SU-DHL-6 (cell line): Measurements from ENCODE around the gene CCNL2.
"Not testable (repeated sequence)": the region's sequence is repeated elsewhere in the genome, so short reads cannot be mapped to it uniquely, and the experiment has no call there.

Experiments used
- H2AFZ ChIP-seq: fragments of 200-600 bp; sonication (generic); 2 replicates; pipeline ENCODE4 v1.6.1; 2014; ENCODE audit warnings: low read depth, mild to moderate bottlenecking, moderate library complexity, mixed read lengths, antibody characterized with exemption, low read length; ENCODE audit not compliant: severe bottlenecking
- H3F3A ChIP-seq: fragments of 200-600 bp; shearing (Covaris generic); 2 replicates; pipeline ENCODE4 v1.6.0; 2016; ENCODE audit warnings: antibody characterized with exemption, mild to moderate bottlenecking; ENCODE audit not compliant: insufficient read depth
- H3K27ac ChIP-seq: fragments of 200-600 bp; sonication (generic); 2 replicates; pipeline ENCODE4 v1.5.1; 2016; ENCODE audit warnings: low read depth, mild to moderate bottlenecking, low read length, moderate library complexity, mixed read lengths
- H3K27me3 ChIP-seq: fragments of 200-600 bp; sonication (generic), shearing (Covaris generic); 2 replicates; pipeline ENCODE4 v1.6.0; 2014; ENCODE audit warnings: mild to moderate bottlenecking, low read length
- H3K36me3 ChIP-seq: fragments of 200-600 bp; sonication (generic); 2 replicates; pipeline ENCODE4 v1.6.1; 2014; ENCODE audit warnings: mild to moderate bottlenecking, low read length, mixed read lengths
- H3K4me2 ChIP-seq: fragments of 300-600, 200-600 bp; shearing (Covaris generic), sonication (generic); 2 replicates; pipeline ENCODE4 v1.6.0; 2014; ENCODE audit warnings: low read length, low read depth, mild to moderate bottlenecking; ENCODE audit not compliant: poor library complexity, severe bottlenecking
- H3K4me3 ChIP-seq: fragments of 200-600 bp; sonication (generic); 2 replicates; pipeline ENCODE4 v1.5.1; 2014; ENCODE audit warnings: antibody characterized with exemption, low read length, mild to moderate bottlenecking, mixed read lengths; ENCODE audit not compliant: insufficient read depth, poor library complexity, severe bottlenecking
- H3K79me2 ChIP-seq: fragments of 200-600 bp; sonication (generic); 2 replicates; pipeline ENCODE4 v1.6.1; 2014; ENCODE audit warnings: mild to moderate bottlenecking, low read length, moderate library complexity; ENCODE audit not compliant: insufficient read depth
- H3K9ac ChIP-seq: fragments of 200-600 bp; sonication (generic); 2 replicates; pipeline ENCODE4 v1.7.0; 2014; ENCODE audit warnings: mild to moderate bottlenecking, low read length
- H3K9me2 ChIP-seq: fragments of 200-600 bp; sonication (generic); replicated peaks from 2 replicates; pipeline ENCODE4 v1.6.1; 2014; ENCODE audit warnings: low read length; ENCODE audit not compliant: insufficient read depth
- H3K9me3 ChIP-seq: fragments of 200-600 bp; sonication (generic); 2 replicates; pipeline ENCODE4 v1.6.1; 2014; ENCODE audit warnings: low read length, mixed read lengths; ENCODE audit not compliant: insufficient read depth
- H4K20me1 ChIP-seq: fragments of 200-600 bp; sonication (generic); 2 replicates; pipeline ENCODE4 v1.6.1; 2014; ENCODE audit warnings: low read depth, mild to moderate bottlenecking, antibody characterized with exemption, low read length, moderate library complexity, mixed read lengths
- CTCF ChIP-seq: fragments of 200-600 bp; sonication (generic); IDR thresholded peaks from one replicate; pipeline ENCODE4 v1.5.1; 2017; ENCODE audit warnings: antibody characterized with exemption, mild to moderate bottlenecking, low read length, moderate library complexity; ENCODE audit not compliant: insufficient read depth, poor library complexity, severe bottlenecking
- EZH2phosphoT487 ChIP-seq: fragments of 200-600 bp; sonication (generic), shearing (Covaris generic); conservative IDR thresholded peaks from 2 replicates; pipeline ENCODE4 v1.6.1; 2018; ENCODE audit warnings: mild to moderate bottlenecking, antibody characterized with exemption, low read length, moderate library complexity, mixed read lengths

The CCNL2 gene

GRCh38 chr1:1419813-1420653, 20.9 kb upstream of the CCNL2 start:
- Histone ChIP-seq H3K4me3 (no peak overlapping the region), H3K9ac (no peak overlapping the region), H3F3A (no peaks in the 10 kb centered on the region), H3K36me3 (no peaks in the 10 kb centered on the region), H3K79me2 (no peaks in the 10 kb centered on the region), H3K9me3 (no peaks in the 10 kb centered on the region), H3K4me2 (no peak overlapping the region), H3K27me3 (no peaks in the 10 kb centered on the region), H3K9me2 (no peaks in the 10 kb centered on the region), H2AFZ (no peak overlapping the region), H4K20me1 (no peaks in the 10 kb centered on the region), H3K27ac (no peak overlapping the region)
- TF ChIP-seq EZH2phosphoT487 (no peak), CTCF (no peak)

- no peak overlapping the region for H3K27ac ChIP-seq
- no peaks in the 10 kb centered on the region for H3K79me2 ChIP-seq
- H3F3A ChIP-seq: no peaks in the 10 kb centered on the region
- no peak overlapping the region for H3K9ac ChIP-seq
- TF ChIP-seq EZH2phosphoT487: no peak
- no peak for TF ChIP-seq CTCF
- H4K20me1 ChIP-seq: no peaks in the 10 kb centered on the region
- no peaks in the 10 kb centered on the region for H3K36me3 ChIP-seq
- no peaks in the 10 kb centered on the region for H3K27me3 ChIP-seq
- no peak overlapping the region for H3K4me3 ChIP-seq
- H3K9me3 ChIP-seq: no peaks in the 10 kb centered on the region
- no peak overlapping the region for H3K4me2 ChIP-seq
- no peaks in the 10 kb centered on the region for H3K9me2 ChIP-seq
- H2AFZ ChIP-seq: no peak overlapping the region
These were observed 20.3 kb upstream of the CCNL2 start for GRCh38 chr1:1419363-1419812.

- no peak overlapping the region for H3K27ac ChIP-seq
- H3K79me2 ChIP-seq: no peaks in the 10 kb centered on the region
- H3K9me2 ChIP-seq: no peaks in the 10 kb centered on the region
- H3F3A ChIP-seq: no peaks in the 10 kb centered on the region
- no peak overlapping the region for H3K9ac ChIP-seq
- no peak overlapping the region for H2AFZ ChIP-seq
- H3K36me3 ChIP-seq: no peaks in the 10 kb centered on the region
- no peak overlapping the region for H3K4me2 ChIP-seq
- H3K9me3 ChIP-seq: no peaks in the 10 kb centered on the region
- no peaks in the 10 kb centered on the region for H4K20me1 ChIP-seq
- no peak for TF ChIP-seq CTCF
- TF ChIP-seq EZH2phosphoT487: no peak
- no peak overlapping the region for H3K4me3 ChIP-seq
- no peaks in the 10 kb centered on the region for H3K27me3 ChIP-seq
These were observed 19.6 kb upstream of the CCNL2 start for GRCh38 chr1:1418464-1419362.

GRCh38 chr1:1417825-1418463, 18.8 kb upstream of the CCNL2 start:
- not testable (repeated sequence) for H4K20me1 ChIP-seq, H3K36me3 ChIP-seq, H3K4me3 ChIP-seq, H3K9me3 ChIP-seq, H3K9ac ChIP-seq, H3K9me2 ChIP-seq, H3K27ac ChIP-seq, H3K4me2 ChIP-seq, H2AFZ ChIP-seq, H3K79me2 ChIP-seq, H3K27me3 ChIP-seq, H3F3A ChIP-seq

GRCh38 chr1:1417396-1417795, 18.3 kb upstream of the CCNL2 start:
- H3K36me3 ChIP-seq, H3K79me2 ChIP-seq, H4K20me1 ChIP-seq, H3K9me3 ChIP-seq, H3K4me3 ChIP-seq, H3K9me2 ChIP-seq, H3F3A ChIP-seq, H2AFZ ChIP-seq, H3K9ac ChIP-seq, H3K27me3 ChIP-seq, H3K4me2 ChIP-seq, H3K27ac ChIP-seq: not testable (repeated sequence)
